Activated gamma-delta T cell (primary cell): ENCODE measurements around the gene REC8.
A peak's percentile ranks its signal among the peaks of the same experiment; 100 is the strongest.

Source experiments
- DNase-seq: peaks from one replicate; lab custom pipeline; 2025; lab: John Stamatoyannopoulos, UW
- total RNA-seq, 2 donors: gene quantifications; one replicate each; lab custom pipeline; 2026; lab: John Stamatoyannopoulos, UW

The REC8 gene
- 37.7 to 45.8 reads per million in 2 donors for total RNA-seq

- DNase-seq: peak; percentile 71
Measured at GRCh38 chr14:24171422-24172260, at the start of gene REC8. Gene REC8 (plus strand): TSS chr14:24172080. CDS start chr14:24172553, 473 bp downstream.

GRCh38 chr14:24122416-24122815 is 49.5 kb upstream of the REC8 start:
- no peak for DNase-seq

- no peak for DNase-seq
Measured at GRCh38 chr14:24122898-24123297, 49.0 kb upstream of the REC8 start.

- DNase-seq: no peak
Measured at GRCh38 chr14:24123424-24124417, 48.2 kb upstream of the REC8 start.

- DNase-seq: no peak
Measured at GRCh38 chr14:24126939-24127338, 44.9 kb upstream of the REC8 start.

- no peak for DNase-seq
Measured at GRCh38 chr14:24127673-24128072, 44.2 kb upstream of the REC8 start.

GRCh38 chr14:24129410-24129998 is 42.4 kb upstream of the REC8 start:
- DNase-seq: no peak

GRCh38 chr14:24130380-24130716 is 41.5 kb upstream of the REC8 start, which contains the start of gene FITM1:
Gene FITM1 (plus strand): TSS chr14:24130659. CDS start chr14:24131564, 905 bp downstream.
- DNase-seq: no peak

GRCh38 chr14:24130717-24131548 is 40.9 kb upstream of the REC8 start:
- DNase-seq: no peak

GRCh38 chr14:24131549-24131966 is 40.3 kb upstream of the REC8 start:
- no peak for DNase-seq

GRCh38 chr14:24132061-24132685 is 39.7 kb upstream of the REC8 start:
- no peak for DNase-seq

- DNase-seq: no peak
Measured at GRCh38 chr14:24132976-24133375, 38.9 kb upstream of the REC8 start.

GRCh38 chr14:24133735-24134134 is 38.1 kb upstream of the REC8 start:
- DNase-seq: no peak

- DNase-seq: no peak
Measured at GRCh38 chr14:24135584-24135833, 36.4 kb upstream of the REC8 start.

GRCh38 chr14:24135834-24136683 is 35.8 kb upstream of the REC8 start, which contains the start of gene PSME1:
Gene PSME1 (plus strand): TSS chr14:24136194. CDS start chr14:24136263, 69 bp downstream.
- DNase-seq: peak; percentile 89

GRCh38 chr14:24136684-24137528 is 35.0 kb upstream of the REC8 start:
- no peak for DNase-seq

- DNase-seq: no peak
Measured at GRCh38 chr14:24137529-24138395, 34.1 kb upstream of the REC8 start.
